T follicular helper cell (primary cell): ENCODE data around the gene VPS13C.
"Not testable (repeated sequence)": the region's sequence is repeated elsewhere in the genome, so short reads cannot be mapped to it uniquely, and the experiment has no call there.

Experiments
- DNase-seq: peaks from one replicate; pipeline ENCODE4 v3.0.0-alpha.2; 2020; ENCODE audit warnings: low read depth

Gene VPS13C

GRCh38 chr15:62075595-62076277 is 15.5 kb upstream of the VPS13C start:
- no peak for DNase-seq

- no peak for DNase-seq
These were observed 11.6 kb upstream of the VPS13C start for GRCh38 chr15:62071711-62072308.

DNA sequence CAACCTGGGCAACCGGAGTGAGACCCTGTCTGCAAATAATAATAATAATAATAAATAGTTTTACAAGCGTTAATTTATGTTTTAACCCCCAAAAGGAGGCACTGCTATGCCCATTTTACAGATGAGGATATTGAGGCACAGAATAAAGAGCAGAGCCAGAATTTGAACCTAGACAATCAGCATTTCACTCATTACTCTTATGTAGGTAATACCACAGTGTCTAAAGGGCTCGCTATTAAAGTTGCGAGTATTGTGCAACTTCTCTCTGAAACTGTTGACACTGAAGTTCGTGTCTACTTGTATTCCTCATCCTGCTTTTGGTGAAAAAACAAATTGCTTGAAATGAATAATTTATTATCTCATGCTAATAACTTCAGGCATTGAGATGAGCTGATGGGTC is 9.3 kb upstream of the VPS13C start:
- DNase-seq = no peak

- DNase-seq = no peak
These were observed 8.5 kb upstream of the VPS13C start for GRCh38 chr15:62068810-62069167.

DNA sequence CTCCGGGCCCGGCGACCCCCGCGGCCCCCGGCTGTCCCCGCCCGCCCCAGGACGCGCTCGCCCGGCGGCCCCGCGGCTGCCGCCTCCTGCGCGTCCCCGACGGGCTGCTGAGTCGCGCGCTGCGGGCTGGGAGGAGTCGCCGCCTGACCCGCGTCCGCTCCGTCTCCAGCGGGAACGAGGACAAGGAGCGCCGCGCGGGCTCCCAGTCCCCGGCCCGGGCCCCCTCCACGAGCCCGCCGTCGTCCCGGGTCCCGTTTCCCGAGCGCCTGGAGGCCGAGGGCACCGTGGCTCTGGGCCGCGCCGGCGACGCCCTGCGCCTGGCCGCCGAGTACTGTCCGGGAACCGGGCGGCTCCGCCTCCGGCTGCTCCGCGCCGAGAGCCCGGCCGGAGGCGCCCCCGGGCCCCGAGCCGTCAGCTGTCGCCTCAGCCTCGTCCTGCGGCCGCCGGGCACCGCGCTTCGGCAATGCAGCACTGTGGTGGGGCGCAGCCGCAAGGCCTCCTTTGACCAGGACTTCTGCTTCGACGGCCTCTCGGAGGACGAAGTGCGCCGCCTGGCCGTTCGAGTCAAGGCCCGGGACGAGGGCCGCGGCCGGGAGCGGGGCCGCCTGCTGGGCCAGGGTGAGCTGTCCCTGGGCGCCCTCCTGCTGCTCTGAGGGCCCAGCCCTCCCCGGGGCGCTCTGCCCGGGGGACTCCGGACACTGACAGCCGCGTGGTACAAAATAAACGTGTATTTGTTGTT is 8.0 kb upstream of the VPS13C start:
- DNase-seq = no peak

- DNase-seq = peak; percentile 3
These were observed 7.3 kb upstream of the VPS13C start for GRCh38 chr15:62067448-62068044.

DNA sequence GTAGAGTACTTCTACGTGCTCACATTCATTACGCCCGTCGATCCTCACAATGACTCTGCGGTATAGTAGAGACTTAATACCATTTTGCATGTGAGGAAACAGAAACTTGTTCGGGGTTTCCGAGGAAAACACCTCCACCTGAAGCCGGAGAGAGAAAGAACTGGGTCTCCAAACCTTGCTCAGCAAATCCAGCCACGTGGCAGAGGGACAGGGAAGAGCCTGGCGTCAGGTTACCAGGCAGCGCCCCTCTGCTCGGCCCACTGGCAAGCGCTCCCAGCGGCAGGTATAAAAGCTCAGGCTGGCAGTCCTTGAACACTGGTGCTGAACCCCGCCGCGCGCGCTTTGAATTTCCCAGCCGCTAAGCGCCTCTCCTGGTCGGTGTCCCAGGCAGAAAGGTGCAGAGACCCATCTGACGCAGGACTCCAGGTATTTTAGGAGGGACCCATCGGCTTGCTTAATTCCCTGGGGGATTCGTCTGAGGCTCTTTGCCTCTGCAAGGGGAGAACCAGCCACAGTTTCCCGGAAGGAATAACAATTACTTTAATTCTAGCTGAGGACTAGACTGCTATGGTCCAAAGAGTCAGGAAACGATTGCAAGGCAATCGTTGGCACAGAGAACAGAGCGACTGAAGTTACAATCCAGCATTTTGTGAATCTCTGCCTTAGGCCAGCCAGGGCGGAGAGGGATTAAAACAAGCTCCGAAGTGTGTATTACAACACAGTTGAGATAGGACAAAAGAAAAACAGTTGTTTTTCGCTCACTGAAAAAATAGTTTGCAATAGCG is 6.6 kb upstream of the VPS13C start, which contains the start of gene C2CD4A:
C2CD4A (plus strand) TSS at position 315 of the 785 bp plus-strand sequence. CDS start 637 bp downstream, outside the sequence.
- peak; percentile 41 for DNase-seq

DNA sequence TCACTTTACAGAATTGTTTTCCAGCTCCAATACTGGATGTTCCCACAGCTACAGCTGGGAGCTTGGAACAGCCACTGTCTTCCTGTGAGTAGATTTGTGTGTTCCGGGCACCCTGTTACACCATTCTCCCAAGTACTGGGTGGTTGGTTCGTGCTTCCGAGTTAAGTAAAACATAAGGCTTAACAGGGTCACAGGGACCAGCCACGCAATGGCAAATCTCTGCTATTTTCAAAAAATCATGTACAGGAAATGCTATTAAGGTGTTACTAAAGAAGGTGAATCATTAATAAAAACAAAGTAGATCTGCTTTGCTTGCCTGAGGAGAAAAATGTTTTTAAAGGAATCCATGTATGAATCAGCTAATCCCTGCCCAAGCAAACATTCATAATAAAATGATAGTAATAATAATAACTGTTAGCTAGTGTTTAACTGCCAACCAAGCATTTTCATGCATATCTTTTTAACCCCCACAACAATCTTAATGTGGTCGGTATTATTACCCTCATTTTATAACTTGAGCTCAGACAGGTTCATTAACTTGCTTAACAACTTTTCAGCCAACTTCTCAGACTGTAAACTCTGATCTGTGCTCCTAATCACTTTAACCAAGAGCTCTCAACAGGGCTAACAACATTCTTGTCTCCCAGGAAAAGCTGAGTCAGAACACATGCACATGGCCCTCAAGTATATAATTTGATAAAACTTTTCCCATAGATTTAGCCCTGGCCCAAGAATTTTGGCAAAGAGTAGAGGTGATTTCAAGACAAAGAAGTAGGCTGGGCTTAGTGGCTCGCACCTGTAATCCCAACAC is 3.8 kb upstream of the VPS13C start:
- DNase-seq = no peak

DNA sequence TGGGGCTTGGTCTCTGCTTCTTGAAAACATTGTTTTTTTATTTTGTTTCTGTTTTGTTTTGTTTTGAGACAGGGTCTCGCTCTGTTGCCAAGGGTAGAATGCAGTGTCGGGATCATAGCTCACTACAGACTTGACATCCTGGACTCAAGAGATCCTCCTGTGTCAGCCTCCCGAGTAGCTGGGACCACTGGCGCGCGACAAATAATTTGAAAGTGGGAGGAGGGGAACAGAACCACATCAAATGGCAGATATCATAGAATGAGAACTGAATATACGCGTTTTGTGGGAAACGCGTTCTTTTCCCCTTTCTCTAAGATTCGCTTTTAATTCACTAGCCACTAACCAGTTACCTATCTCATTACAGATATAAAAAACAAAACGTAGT is 641 bp upstream of the VPS13C start:
- DNase-seq = peak; percentile 47

- DNase-seq = peak; percentile 30
These were observed 483 bp downstream of the VPS13C start for GRCh38 chr15:62059816-62060112.

GRCh38 chr15:62059108-62059815 is 985 bp downstream of the VPS13C start:
- DNase-seq = no peak

DNA sequence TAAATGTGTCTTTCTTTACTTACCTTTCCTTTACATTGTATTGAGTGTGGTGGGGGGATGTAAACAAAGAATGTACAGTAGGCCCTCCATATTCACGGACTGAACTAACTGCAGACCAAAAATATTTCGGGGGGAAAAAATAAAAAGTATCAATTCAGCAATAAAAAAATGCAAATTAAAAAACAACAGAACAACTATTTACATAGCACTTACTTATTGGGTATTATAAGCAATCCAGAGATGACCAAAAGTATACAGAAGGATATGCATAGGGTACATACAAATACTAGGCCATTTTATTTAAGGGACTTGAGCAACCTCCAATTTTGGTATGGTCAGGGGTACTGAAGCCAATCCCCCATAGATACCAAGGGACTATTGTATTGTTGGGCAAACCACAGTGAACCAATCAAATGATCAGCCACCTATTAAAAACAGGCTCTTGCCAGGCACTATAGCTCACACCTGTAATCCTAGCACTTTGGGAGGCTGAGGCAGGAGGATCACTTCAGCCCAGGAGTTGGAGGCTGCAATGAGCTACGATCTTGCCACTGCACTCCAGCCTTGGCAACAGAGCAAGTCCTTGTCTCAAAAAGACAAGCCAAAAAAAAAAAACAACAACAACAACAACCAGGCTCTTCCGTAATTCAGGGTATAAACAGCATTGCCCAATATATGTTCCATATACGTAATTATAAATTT is 1.8 kb downstream of the VPS13C start:
- DNase-seq = no peak

- no peak for DNase-seq
These were observed 2.8 kb downstream of the VPS13C start for GRCh38 chr15:62057341-62057980.

GRCh38 chr15:62054979-62055378 is 5.3 kb downstream of the VPS13C start:
- DNase-seq = no peak

DNA sequence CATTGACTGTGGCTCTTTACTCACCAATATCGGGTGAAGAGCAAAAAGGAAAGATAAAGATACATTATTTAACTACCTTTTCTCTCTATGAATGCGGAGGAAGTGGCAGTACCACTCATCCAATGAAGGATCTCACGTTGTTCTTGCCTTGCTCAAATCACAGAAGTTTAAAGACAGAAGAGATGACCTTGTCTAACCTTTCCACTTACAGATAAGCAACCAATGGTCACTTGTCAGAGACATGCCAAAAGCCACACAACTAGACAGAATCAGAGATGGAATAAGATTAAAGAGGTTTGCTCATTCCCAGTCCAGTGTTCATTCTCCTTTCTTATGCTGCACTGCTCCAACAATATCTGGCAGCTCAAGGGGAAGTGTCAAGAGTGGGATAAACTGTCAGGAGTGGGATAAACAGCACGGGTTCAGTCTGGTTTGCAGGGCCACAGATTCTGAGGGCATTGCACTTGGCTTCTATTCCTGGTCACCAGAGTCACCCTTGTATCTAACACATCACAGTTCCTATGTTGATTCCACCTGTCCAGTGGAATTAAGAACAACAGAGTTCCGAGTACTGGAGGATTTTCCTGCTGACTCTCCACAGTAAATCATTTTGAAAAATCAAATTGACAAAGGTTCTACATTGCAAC is 6.7 kb downstream of the VPS13C start:
- no peak for DNase-seq

DNA sequence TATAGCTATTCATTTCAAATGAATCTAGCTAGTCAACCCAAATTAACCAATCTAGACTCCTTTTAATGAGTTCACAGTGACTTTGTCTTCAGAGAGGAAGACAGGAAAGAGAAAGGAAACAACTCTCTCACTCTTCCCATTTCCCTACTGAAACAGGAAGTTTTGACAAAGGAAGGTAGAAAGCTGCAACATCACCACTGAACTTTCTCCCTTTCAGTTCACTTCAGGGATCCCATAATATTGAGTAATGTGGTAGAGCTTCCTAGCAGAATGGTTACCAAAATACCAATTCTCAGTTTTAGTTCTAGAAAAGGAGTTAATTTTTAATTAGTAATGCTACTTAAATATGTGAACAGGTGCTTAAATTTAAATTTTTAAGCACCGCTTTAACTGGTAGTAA is 7.5 kb downstream of the VPS13C start:
- DNase-seq = no peak

DNA sequence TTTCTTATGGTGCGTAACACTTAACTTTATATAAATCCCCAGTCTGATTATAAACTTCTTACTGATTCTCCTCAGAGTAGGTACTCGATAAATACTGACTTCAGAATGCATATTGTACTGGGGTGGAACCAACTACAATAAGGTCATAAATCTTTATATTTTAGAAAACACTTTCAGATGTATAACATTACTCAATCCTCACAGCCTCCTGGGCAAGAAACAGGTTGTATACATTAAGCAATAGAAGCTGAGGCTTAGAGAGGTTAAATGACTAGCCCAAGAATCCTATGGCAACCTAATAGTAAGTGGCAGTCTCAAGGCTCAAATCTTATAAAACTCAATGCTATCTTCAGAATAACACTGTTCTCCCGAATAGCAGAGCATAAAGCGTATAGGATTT is 9.1 kb downstream of the VPS13C start:
- no peak for DNase-seq

DNA sequence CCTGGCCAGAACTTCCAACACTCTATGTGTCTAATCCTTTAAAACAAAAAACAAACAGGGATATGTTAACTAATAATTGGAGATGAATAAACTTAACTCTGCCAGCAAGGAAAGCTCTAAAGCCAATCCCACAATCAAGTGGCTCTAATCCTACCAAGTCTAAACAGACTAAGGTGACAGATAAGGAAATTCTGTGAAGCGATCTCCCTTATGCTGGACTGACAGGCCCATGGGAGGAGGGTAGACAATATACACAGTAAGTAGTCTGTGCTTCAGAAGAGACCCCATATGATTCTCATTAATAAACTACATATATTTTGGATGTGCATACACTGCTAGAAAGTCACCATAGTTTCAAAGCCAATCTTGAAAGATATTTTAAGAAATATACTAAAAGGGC is 10.1 kb downstream of the VPS13C start:
- no peak for DNase-seq

DNA sequence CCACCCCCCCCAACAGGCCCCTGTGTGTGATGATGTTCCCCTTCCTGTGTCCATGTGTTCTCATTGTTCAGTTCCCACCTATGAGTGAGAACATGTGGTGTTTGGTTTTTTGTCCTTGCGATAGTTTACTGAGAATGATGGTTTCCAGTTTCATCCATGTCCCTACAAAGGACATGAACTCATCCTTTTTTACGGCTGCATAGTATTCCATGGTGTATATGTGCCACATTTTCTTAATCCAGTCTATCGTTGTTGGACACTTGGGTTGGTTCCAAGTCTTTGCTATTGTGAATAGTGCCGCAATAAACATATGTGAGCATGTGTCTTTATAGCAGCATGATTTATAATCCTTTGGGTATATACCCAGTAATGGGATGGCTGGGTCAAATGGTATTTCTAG is 12.0 kb downstream of the VPS13C start:
- DNase-seq = not testable (repeated sequence)
